Activated CD4-positive, alpha-beta T cell treated with anti-CD3 and anti-CD28 coated beads, Interleukin-2, amount 50 U/mL, for 16 hours (primary cell): ENCODE measurements around the gene SLC7A6OS.
A peak's percentile ranks its signal among the peaks of the same experiment; 100 is the strongest.

Experiments
- DNase-seq: peaks from one replicate; pipeline ENCODE4 v3.0.0-alpha.2; 2020

SLC7A6OS gene

DNA sequence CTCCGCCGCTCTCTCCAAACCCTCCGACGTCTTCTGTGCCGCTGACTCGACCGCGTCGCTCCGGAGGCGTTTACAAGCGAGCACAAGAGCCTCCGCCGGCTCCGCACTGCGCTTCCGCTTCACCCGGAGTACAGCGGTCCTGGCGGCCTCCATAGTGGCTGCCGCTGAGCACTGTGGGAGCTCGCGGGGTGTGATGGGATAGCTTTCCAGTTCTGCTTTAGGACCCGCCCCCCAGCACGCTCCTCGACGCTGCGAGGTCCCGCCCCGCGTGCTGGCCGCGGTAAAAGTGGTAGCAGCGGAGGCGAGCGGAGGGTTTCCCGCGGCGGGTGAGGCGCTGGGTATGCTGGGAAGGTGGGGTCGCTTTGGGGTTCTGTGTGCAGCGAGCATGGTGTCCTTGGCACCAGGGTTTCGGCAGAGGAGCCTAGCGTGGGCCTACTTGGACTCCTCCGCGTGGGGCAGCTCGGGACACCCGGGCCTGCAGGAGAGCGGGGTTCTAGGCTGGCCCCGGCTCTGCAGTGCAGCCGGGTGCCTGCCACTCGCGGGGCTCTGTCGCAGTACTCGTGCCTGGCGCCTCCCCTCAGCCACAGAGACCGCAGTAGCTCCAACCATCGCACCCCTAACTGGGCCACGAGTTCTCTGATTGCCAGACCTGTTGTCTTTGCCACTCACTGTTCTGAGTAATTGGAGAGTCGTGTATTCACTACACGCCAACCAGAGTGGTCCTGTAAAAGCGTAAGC, at the start of gene SLC7A6OS, which contains the start of gene PRMT7:
TSS of gene SLC7A6OS (minus strand) at position 173 of the 738 bp plus-strand sequence. CDS start at position 153, 20 bp downstream.
TSS of gene PRMT7 (plus strand) at position 246 of the 738 bp plus-strand sequence. CDS start 4,961 bp downstream, outside the sequence.
- peak; percentile 95 for DNase-seq

- DNase-seq: no peak
These were observed 48.8 kb upstream of the SLC7A6OS start for GRCh38 chr16:68359398-68360191.

GRCh38 chr16:68358951-68359350, 48.2 kb upstream of the SLC7A6OS start:
- no peak for DNase-seq

GRCh38 chr16:68357923-68358322, 47.2 kb upstream of the SLC7A6OS start:
- DNase-seq: no peak

GRCh38 chr16:68357521-68357922, 46.8 kb upstream of the SLC7A6OS start:
- DNase-seq: no peak

- DNase-seq: no peak
These were observed 46.2 kb upstream of the SLC7A6OS start for GRCh38 chr16:68356919-68357286.

GRCh38 chr16:68356249-68356918, 45.6 kb upstream of the SLC7A6OS start:
- peak; percentile 85 for DNase-seq

GRCh38 chr16:68355447-68356248, 44.9 kb upstream of the SLC7A6OS start:
- no peak for DNase-seq

- DNase-seq: no peak
These were observed 44.1 kb upstream of the SLC7A6OS start for GRCh38 chr16:68354816-68355215.

DNA sequence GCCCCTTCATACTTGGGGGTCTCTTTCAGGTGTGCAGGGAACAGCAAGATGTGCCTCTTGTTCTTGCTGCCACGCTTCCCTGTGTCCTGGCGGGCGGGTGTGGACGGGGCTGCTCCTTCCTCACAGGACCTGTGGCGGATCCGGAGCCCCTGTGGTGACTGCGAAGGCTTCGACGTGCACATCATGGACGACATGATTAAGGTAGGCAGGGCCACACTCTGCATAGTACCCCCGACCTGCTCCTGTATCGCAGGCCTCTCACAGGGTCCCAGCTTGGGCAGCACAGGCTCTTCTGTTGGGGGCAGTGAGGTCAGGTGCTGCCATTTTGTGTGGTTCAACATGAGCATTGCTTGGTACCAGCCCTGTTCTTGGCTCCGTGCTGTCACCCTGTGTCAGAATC, 42.6 kb upstream of the SLC7A6OS start:
- DNase-seq: no peak

DNA sequence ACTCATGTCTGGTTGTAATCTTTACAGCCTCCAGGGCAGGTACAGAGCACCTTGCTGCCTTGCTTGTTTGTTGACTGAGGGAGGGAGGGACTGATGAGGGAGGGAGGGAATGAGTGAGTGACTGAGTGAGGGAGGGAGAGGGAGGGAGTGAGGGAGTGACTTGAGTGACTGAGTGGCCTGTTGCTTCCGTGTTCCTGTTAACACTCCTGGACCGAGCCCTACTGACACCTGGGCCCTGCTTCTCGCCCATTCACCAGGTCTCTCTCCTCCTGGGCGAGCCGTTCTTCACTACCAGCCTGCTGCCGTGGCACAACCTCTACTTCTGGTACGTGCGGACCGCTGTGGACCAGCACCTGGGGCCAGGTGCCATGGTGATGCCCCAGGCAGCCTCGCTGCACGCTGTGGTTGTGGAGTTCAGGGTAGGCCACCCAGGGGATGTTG, 41.3 kb upstream of the SLC7A6OS start:
- no peak for DNase-seq

- DNase-seq: no peak
These were observed 40.7 kb upstream of the SLC7A6OS start for GRCh38 chr16:68351463-68351862.

DNA sequence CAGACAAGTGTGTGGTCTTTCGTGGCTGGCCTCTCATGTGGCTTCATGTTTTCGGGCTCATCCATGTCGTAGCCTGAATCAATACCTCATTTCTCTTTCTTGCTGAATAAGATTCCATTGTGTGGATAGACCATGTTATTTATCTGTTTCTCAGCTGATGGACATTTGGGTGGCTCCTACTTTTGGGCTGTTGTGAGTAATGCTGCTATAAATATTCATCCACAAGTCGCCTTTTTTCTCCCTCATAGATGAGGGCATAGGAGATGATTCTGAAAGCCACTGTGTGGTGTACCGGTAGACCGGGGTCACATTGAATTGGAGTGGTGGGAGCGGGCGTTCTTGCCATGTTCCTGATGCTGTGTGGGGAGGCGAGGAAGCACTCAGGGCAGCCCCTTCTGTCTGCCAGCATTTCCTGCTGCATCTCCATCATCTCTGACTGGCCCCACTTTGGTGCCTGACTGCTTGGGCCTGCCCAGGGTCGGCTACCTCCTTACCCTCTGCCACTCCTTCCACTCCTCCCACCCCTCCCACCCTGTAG, 40.1 kb upstream of the SLC7A6OS start:
- DNase-seq: no peak

GRCh38 chr16:68349838-68350410, 39.2 kb upstream of the SLC7A6OS start:
- no peak for DNase-seq

GRCh38 chr16:68348639-68349445, 38.1 kb upstream of the SLC7A6OS start:
- DNase-seq: no peak

GRCh38 chr16:68347605-68348004, 36.9 kb upstream of the SLC7A6OS start:
- no peak for DNase-seq

GRCh38 chr16:68346892-68347480, 36.2 kb upstream of the SLC7A6OS start:
- DNase-seq: no peak

GRCh38 chr16:68345958-68346635, 35.4 kb upstream of the SLC7A6OS start:
- no peak for DNase-seq

- DNase-seq: no peak
These were observed 34.6 kb upstream of the SLC7A6OS start for GRCh38 chr16:68345351-68345810.

GRCh38 chr16:68344252-68344651, 33.5 kb upstream of the SLC7A6OS start:
- no peak for DNase-seq
